Measurements from ENCODE around the gene SLC9A9.
A peak's percentile ranks its signal among the peaks of the same experiment; 100 is the strongest.
"Not testable (repeated sequence)": the region's sequence is repeated elsewhere in the genome, so short reads cannot be mapped to it uniquely, and the experiment has no call there.

The SLC9A9 gene

GRCh38 chr3:143812481-143812880 is 35.8 kb downstream of the SLC9A9 start:
- Histone ChIP-seq H3K4me3 (no peak overlapping the region), H3K27ac (peak overlapping the region in 1 of 2 donors; percentile 9)
- DNase-seq (ENCODE audit: low spot score), result no peak
- TF ChIP-seq CTCF (IDR thresholded peaks at IDR 0.05), result no peak

- no peak for TF ChIP-seq CTCF (IDR thresholded peaks at IDR 0.05)
- no peak for DNase-seq (ENCODE audit: low spot score)
- no peak overlapping the region for H3K4me3 ChIP-seq
- H3K27ac ChIP-seq, result peak overlapping the region in 1 of 2 donors; percentile 15
Observed at GRCh38 chr3:143811602-143812001, 36.7 kb downstream of the SLC9A9 start.

DNA sequence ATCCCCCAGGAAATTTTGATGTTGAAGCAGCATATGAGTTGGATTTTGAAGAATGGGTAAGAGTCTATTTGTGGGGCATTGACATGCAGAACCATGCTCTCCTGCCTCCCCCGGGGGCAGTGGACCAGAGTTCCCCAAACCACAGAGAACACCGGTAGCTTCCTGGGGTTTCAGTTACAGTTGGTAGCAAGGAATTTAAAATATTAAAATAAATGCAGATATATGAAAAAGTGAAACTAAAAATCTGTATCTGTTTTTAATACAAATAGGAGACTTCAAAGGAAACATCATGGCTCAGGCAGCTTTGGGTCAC is 37.4 kb downstream of the SLC9A9 start:
- TF ChIP-seq CTCF (IDR thresholded peaks at IDR 0.05), result no peak
- Histone ChIP-seq H3K4me3 (no peak overlapping the region), H3K27ac (no peak overlapping the region)
- DNase-seq (ENCODE audit: low spot score), result no peak

- DNase-seq (ENCODE audit: low spot score), result no peak
- TF ChIP-seq CTCF (IDR thresholded peaks at IDR 0.05), result no peak
- Histone ChIP-seq H3K27ac (peak overlapping the region in 1 of 2 donors; percentile 38), H3K4me3 (no peak overlapping the region)
Observed at GRCh38 chr3:143810166-143810952, 37.9 kb downstream of the SLC9A9 start.

GRCh38 chr3:143809121-143809621 is 39.1 kb downstream of the SLC9A9 start:
- no peak for TF ChIP-seq CTCF (IDR thresholded peaks at IDR 0.05)
- DNase-seq (ENCODE audit: low spot score), result no peak
- peak overlapping the region; percentile 3 for H3K4me3 ChIP-seq
- H3K27ac ChIP-seq, result peak overlapping the region; percentile 9 to 48

DNA sequence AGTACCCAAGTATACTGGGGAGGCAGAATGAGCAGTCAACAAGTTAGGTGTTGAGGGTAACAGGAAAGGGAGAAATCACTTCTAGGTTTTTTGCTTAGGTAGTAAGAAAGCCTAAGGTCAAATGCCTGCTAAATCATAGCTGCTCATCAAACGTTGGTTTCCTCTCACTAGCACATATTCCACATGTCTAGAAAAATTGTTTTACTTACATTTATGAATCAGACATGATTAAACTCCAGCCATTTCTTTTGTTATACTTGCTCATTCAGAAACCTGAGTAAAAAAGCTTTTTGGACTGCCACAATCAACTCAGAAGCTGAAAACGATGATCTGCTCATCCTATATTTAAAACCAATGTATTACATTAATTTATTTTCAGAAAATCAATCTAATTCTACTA is 40.2 kb downstream of the SLC9A9 start:
- DNase-seq (ENCODE audit: low spot score), result no peak
- no peak for TF ChIP-seq CTCF (IDR thresholded peaks at IDR 0.05)
- H3K4me3 ChIP-seq, result no peak overlapping the region
- no peak overlapping the region for H3K27ac ChIP-seq

GRCh38 chr3:143806038-143806437 is 42.2 kb downstream of the SLC9A9 start:
- H3K4me3 ChIP-seq, result no peak overlapping the region
- no peak overlapping the region for H3K27ac ChIP-seq
- DNase-seq (ENCODE audit: low spot score), result no peak
- TF ChIP-seq CTCF (IDR thresholded peaks at IDR 0.05), result no peak

GRCh38 chr3:143805476-143805875 is 42.8 kb downstream of the SLC9A9 start:
- H3K27ac ChIP-seq; H3K4me3 ChIP-seq; DNase-seq (ENCODE audit: low spot score): not testable (repeated sequence)

- H3K27ac ChIP-seq; H3K4me3 ChIP-seq; DNase-seq (ENCODE audit: low spot score): not testable (repeated sequence)
Observed at GRCh38 chr3:143801046-143801445, 47.2 kb downstream of the SLC9A9 start.

DNA sequence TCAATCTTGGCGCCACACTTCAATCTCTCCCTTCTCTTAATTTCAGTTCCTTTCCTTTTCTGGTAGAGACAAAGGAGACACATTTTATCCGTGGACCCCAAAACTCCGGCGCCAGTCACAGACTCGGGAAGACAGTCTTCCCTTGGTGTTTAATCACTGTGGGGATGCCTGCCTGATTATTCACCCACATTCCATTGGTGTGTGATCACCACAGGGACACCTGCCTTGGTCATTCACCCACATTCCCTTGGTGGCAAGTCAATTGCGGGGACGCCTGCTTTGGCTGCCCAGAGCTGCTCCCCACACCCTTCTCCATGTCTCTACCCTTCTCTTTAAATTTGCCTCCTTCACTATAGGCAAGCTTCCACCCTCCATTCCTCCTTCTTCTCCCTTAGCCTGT is 50.1 kb downstream of the SLC9A9 start:
- not testable (repeated sequence) for H3K4me3 ChIP-seq; DNase-seq (ENCODE audit: low spot score); H3K27ac ChIP-seq

Data from coronary artery (tissue), 2 donors.